ENCODE data around the gene ARHGDIB. TPM values are rescaled to one million over a fixed set of nuclear protein-coding genes. Genes with fewer than 3 reads are reported as not detected.
A peak's percentile ranks its signal among the peaks of the same experiment; 100 is the strongest.

Gene ARHGDIB
- total RNA-seq, 1 experiment from 2014 or later: 7.7 TPM

DNA sequence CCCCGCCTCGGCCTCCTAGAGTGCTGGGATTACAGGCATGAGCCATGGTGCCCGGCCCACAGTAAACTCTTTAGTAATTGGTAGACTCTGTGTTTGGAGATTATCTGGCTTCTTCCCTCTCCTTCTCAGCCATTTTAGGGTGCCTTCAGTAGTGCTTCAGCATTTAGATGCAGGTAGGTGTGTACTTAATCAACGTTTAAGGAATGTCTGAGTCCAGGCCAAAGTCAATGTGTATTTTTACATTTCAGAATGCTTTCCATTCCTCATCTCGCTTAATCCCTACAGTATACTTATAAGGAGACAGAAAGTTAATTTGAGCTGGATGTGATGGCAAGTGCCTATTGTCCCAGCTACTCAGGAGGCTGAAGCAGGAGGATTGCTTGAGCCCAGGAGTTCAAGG, 55.3 kb downstream of the ARHGDIB start:
- no peaks in the 10 kb centered on the region for H3K36me3 Mint-ChIP-seq (ENCODE audit: insufficient read depth, unreplicated experiment)
- H3K27ac Mint-ChIP-seq (ENCODE audit: low read depth, unreplicated experiment): no peak overlapping the region
- no peak for DNase-seq (ENCODE audit: unreplicated experiment)
- POLR2A ChIA-PET: no interaction called here
- CTCF ChIA-PET: interaction anchor here (0.6 to 0.7 kb wide), 2 partner anchors 33 to 43 kb away, joined by 3 read pairs; no protein-coding TSS in a partner anchor
- peaks cover 39% of the 10 kb centered on the region for H3K4me1 Mint-ChIP-seq (ENCODE audit: insufficient read depth, unreplicated experiment)
- H3K9me3 Mint-ChIP-seq (ENCODE audit: unreplicated experiment): no peaks in the 10 kb centered on the region
- no TSS peak for BruUV-seq (replicated peaks)
- H3K27me3 Mint-ChIP-seq (ENCODE audit: insufficient read depth, unreplicated experiment): no peaks in the 10 kb centered on the region
- intact Hi-C loops (cut with micrococcal nuclease): no loop called here
- no peak for TF ChIP-seq CTCF (IDR thresholded peaks at IDR 0.05; ENCODE audit: unreplicated experiment)
- no peak overlapping the region for H3K4me3 Mint-ChIP-seq (ENCODE audit: unreplicated experiment)

GRCh38 chr12:14905269-14906004, 56.0 kb downstream of the ARHGDIB start:
- Mint-ChIP-seq H3K9me3 (ENCODE audit: unreplicated experiment) (no peaks in the 10 kb centered on the region), H3K4me3 (ENCODE audit: unreplicated experiment) (no peak overlapping the region), H3K27ac (ENCODE audit: low read depth, unreplicated experiment) (peak overlapping the region; percentile 80), H3K4me1 (ENCODE audit: insufficient read depth, unreplicated experiment) (peaks cover 34% of the 10 kb centered on the region), H3K36me3 (ENCODE audit: insufficient read depth, unreplicated experiment) (no peaks in the 10 kb centered on the region), H3K27me3 (ENCODE audit: insufficient read depth, unreplicated experiment) (no peaks in the 10 kb centered on the region)
- TF ChIP-seq CTCF (IDR thresholded peaks at IDR 0.05; ENCODE audit: unreplicated experiment): no peak
- DNase-seq (ENCODE audit: unreplicated experiment): peak; percentile 24
- intact Hi-C loops (cut with micrococcal nuclease): no loop called here
- ChIA-PET POLR2A (no interaction called here), CTCF (interaction anchor here (0.7 kb wide), 1 partner anchor 32 kb away, joined by 3 read pairs; no protein-coding TSS in a partner anchor)
- no TSS peak for BruUV-seq (replicated peaks)

DNA sequence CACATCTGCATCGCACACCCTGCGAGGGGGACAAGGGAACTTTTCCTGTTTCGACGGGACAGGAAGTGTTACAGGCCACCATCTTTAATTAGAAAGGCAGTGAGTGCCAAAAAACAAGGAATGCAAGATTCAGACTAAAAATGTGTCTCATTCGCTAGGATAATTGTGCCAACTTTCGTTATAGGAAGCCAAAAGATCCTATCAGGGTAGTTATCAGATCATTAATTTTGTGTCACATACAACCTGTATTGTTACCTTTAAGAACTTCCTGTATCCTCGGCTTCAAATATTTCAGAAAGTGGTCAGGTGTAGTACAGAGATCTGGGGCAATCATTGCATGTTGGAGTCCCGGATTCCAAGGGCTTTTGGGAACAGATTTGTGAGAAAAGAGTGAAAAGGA, 56.5 kb downstream of the ARHGDIB start:
- BruUV-seq (replicated peaks): no TSS peak
- TF ChIP-seq CTCF (IDR thresholded peaks at IDR 0.05; ENCODE audit: unreplicated experiment): no peak
- ChIA-PET POLR2A (no interaction called here), CTCF (no interaction called here)
- H3K36me3 Mint-ChIP-seq (ENCODE audit: insufficient read depth, unreplicated experiment): no peaks in the 10 kb centered on the region
- intact Hi-C loops (cut with micrococcal nuclease): no loop called here
- H3K27me3 Mint-ChIP-seq (ENCODE audit: insufficient read depth, unreplicated experiment): no peaks in the 10 kb centered on the region
- peaks cover 28% of the 10 kb centered on the region for H3K4me1 Mint-ChIP-seq (ENCODE audit: insufficient read depth, unreplicated experiment)
- H3K4me3 Mint-ChIP-seq (ENCODE audit: unreplicated experiment): no peak overlapping the region
- peak overlapping the region; percentile 80 for H3K27ac Mint-ChIP-seq (ENCODE audit: low read depth, unreplicated experiment)
- peak; percentile 6 for DNase-seq (ENCODE audit: unreplicated experiment)
- no peaks in the 10 kb centered on the region for H3K9me3 Mint-ChIP-seq (ENCODE audit: unreplicated experiment)

- ChIA-PET POLR2A (interaction anchor here (0.7 to 1.5 kb wide), 3 partner anchors 11 to 57 kb away, joined by 3 to 4 read pairs (median 3); no protein-coding TSS in a partner anchor), CTCF (interaction anchor here (0.5 to 0.7 kb wide), 2 partner anchors 35 to 72 kb away, joined by 3 to 4 read pairs; partner anchors contain the start of gene ERP27)
- H3K36me3 Mint-ChIP-seq (ENCODE audit: insufficient read depth, unreplicated experiment): no peaks in the 10 kb centered on the region
- no peaks in the 10 kb centered on the region for H3K27me3 Mint-ChIP-seq (ENCODE audit: insufficient read depth, unreplicated experiment)
- intact Hi-C loops (cut with micrococcal nuclease): no loop called here
- DNase-seq (ENCODE audit: unreplicated experiment): no peak
- TF ChIP-seq CTCF (IDR thresholded peaks at IDR 0.05; ENCODE audit: unreplicated experiment): no peak
- no peak overlapping the region for H3K4me3 Mint-ChIP-seq (ENCODE audit: unreplicated experiment)
- BruUV-seq (replicated peaks): no TSS peak
- no peak overlapping the region for H3K27ac Mint-ChIP-seq (ENCODE audit: low read depth, unreplicated experiment)
- H3K4me1 Mint-ChIP-seq (ENCODE audit: insufficient read depth, unreplicated experiment): peaks cover 25% of the 10 kb centered on the region
- no peaks in the 10 kb centered on the region for H3K9me3 Mint-ChIP-seq (ENCODE audit: unreplicated experiment)
Observed at GRCh38 chr12:14903386-14904098, 57.9 kb downstream of the ARHGDIB start.

Data from MCF 10A (cell line).